GM03348 (cell line): ENCODE measurements around the gene NGB.
"Not testable (repeated sequence)": the region's sequence is repeated elsewhere in the genome, so short reads cannot be mapped to it uniquely, and the experiment has no call there.

Experiments
- DNase-seq: peaks from one replicate; pipeline ENCODE4 v3.0.0; 2012; ENCODE audit warnings: low spot score

Gene NGB

DNA sequence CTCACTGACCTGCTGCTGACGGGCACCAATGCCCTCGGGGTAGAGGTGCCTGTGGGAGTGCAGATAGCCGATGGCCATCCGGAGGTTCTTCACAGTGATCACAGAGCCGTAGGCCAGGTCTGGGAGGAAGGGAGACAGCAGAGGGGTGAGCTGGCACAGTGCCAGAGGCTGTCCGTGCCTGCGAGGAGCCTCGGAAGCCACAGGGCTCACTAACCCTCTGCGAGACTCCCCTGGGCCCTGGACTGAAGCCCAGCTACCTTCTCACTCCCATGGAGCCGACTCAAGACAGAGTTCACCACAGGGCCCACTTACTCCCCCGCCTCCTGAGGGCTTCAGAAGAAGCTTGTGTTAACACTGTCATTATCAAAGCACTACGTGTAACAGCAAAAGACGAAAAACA is 25.1 kb upstream of the NGB start:
- no peak for DNase-seq

DNA sequence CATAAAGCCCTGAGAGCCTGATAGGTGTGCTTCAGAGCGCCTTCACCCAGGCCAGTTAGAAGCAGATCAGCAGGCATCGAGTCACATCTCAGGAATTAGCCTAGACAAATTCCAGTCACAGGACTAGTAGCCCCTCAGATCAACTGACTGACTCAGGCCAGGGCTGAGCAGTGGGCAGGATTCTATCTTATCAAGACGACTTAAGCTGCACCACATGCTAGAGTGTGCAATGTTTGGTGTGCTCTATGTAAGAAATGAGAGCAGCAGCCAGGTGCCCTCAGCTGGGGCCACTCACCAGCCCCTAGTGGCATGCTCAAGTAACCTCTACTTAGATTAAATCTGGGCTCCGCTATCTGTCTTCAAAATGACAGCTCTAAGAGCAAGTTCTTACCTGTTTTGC is 19.7 kb upstream of the NGB start:
- DNase-seq, result no peak

DNA sequence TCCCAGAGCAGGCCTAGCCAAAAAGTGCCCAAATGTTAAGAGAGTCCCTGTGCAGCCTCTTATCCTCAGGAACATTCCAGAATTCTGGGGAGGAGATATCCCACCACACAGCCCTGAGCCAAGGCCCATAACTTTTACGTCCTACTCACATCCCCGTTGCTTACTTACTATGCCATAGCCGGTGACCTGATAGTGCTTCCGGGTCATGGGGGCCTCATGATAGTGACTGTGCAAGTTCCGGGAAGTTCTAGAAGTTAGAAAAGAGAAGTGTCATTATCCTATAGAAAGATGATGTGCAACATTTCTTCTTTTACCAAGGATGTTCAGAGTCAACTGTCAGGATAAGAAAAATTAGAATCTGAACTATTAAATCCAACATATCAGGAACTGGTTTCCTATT is 15.6 kb upstream of the NGB start:
- DNase-seq, result no peak

GRCh38 chr14:77284466-77284865 is 13.5 kb upstream of the NGB start:
- no peak for DNase-seq

- DNase-seq, result no peak
These were observed 13.1 kb upstream of the NGB start for GRCh38 chr14:77284066-77284465.

GRCh38 chr14:77281852-77282410 is 10.9 kb upstream of the NGB start:
- no peak for DNase-seq

GRCh38 chr14:77280921-77281320 is 9.9 kb upstream of the NGB start:
- not testable (repeated sequence) for DNase-seq

GRCh38 chr14:77279719-77280118 is 8.7 kb upstream of the NGB start:
- DNase-seq, result no peak

DNA sequence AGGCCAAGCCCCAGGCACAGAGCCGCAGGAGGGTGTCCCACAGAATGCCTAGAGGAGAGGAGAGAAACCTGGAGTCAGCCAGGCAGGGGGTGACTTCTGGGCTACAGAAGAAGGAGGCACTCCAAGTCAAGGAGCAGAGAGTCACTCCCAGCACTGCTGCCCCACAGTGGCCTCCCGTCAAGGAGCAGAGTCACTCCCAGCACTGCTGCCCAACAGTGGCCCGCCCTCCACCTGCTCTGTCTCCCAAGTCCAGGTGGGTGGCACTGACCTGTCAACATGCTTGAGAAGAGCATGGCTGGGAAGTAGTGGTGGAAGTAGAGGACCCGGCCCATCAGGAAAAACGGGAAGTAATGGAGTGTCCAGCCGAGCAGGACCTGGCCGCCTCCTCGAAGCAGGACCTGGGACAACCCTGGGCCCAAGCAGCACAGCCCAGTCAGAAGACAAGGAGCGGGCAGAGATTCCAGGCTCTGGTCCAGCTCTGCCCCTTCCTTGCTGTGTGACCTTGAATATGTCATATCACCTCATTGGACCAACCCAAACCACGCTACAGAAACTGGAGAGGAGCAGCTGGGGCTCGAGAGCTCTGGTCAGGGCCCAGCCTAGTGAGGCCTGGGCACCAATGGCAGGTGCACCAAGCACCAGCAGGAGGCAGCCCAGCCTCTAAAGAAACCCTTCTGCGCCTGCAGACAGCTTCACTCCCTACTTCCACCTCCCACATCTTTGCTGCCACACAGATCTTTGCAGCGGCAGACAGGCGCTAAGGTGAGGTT is 7.6 kb upstream of the NGB start:
- no peak for DNase-seq

- no peak for DNase-seq
These were observed 6.0 kb upstream of the NGB start for GRCh38 chr14:77276959-77277358.

DNA sequence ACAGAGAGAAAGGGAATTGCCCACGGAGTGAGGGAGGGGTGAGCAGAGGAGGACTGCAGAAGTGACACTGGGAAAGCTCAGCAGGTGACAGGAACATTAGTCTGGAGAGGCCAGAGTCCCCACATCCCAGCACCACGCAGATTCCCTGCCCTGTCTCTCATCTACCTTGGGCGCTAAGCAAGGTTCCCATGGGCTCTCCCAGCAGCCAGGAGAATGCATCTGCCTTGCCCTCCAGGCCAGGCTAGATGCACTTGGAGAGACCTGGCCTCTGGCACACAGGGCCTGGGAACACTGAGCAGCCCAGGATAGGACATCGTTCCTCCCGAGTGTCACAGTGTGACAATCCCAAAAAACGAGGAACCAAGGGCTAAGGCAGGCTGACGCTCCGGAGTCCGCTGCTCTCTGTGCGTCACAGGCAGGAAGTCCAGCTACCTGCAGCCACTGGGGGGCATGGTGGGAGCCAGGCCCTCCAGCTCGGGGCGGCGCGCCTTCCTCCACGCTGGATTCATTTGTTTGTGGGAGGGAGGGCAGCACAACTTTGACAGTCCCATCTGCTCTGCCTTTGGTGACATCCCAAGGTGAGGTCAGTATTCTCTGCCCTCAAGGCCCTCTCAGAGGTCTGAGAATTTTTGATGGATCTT is 5.4 kb upstream of the NGB start:
- DNase-seq, result no peak

GRCh38 chr14:77275601-77276017 is 4.6 kb upstream of the NGB start:
- no peak for DNase-seq

- DNase-seq, result no peak
These were observed 4.1 kb upstream of the NGB start for GRCh38 chr14:77275041-77275580.

GRCh38 chr14:77273796-77274195 is 2.8 kb upstream of the NGB start:
- no peak for DNase-seq

DNA sequence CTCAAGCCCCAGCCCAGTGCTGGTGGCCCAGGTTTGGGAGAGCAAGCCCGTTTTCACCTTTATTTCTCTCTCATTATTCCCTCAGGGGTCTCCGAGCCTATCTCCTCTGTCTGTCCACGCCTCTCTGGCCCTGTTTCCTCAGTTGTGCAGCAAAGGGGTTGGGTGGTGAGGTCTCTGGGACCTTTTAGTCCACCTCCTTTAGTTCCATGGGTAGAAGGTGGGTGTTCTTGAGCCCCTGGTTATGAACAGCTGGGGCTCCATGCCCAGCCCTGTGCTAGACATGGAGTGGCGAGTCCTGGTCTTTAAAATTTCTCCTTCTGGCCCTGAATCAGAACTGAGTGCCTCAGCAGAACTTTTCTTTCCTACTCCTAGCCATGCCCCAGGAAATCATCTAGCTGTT is 1.3 kb upstream of the NGB start:
- DNase-seq, result no peak

DNA sequence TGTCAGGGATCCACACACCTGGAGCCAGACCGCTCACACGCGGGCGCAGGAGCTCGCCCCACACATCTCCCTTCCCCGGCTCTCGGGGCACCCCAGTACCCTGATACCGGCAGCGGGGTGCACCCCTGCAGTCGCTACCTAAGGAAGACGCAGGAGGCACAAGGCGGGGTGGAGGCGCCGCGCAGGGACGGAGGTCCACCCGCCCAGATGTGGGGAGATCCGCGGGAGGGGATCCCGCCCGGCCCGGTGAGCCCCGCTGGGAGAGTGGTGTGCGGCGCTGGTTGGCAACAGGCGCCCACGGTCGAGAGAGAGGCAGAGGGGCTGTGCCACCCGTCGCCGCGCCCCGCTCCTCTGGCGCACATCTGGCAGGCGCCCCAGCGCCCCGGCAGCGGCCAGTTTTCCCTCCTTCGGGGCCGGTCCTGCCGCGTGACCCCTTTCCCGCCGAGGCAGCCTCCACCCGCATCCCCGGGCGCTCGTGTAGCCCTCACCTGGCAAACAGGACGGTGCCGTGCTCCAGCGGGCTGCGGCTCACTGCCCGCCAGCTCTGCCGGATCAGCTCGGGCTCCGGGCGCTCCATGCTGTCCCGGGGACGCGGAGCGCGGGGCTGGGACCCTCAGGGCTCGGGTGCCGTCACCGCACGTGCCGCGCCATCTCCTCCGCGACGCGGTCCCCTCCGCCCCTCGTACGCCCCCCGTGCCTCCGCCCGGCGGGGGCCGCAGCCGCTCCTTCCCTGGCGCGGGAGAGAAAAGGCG is 469 bp downstream of the NGB start:
- no peak for DNase-seq

- DNase-seq, result no peak
These were observed 1.9 kb downstream of the NGB start for GRCh38 chr14:77268989-77269600.

GRCh38 chr14:77267937-77268699 is 2.9 kb downstream of the NGB start:
- DNase-seq, result no peak

DNA sequence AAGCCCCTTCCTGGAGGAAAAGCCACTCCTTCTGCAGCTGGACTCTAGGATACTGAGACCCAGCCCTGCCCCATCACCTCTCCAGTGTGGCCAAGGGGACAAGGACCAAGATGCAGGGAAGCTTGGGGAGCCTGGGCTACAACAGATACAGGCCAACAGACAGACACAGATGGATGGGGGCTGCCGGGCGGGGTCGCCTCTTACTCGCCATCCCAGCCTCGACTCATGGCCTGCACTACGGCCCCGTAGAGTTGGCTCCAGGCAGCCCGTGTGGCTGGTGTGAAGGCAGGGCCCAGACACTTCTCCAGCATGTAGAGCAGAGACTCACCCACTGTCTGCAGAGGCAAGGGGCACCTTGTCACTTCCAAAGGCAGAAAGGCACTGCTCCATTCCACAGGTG is 4.7 kb downstream of the NGB start:
- no peak for DNase-seq

GRCh38 chr14:77265561-77266335 is 5.3 kb downstream of the NGB start:
- DNase-seq, result no peak

DNA sequence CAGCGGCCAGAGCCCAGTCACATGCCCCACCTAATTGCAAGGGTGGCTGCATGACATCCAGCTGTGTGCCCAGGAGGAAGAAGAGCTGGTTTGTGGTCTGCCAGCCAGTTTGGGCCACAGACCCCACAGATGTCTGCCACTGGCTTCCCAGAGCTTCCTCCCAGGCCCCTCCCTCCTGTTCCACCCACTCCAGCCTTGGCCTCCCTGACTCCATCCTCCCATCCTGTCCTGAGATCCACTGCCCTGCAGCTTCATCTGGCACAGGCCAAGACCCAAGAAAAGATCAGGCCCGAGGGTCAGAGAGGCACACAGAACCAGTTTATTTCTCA is 5.9 kb downstream of the NGB start:
- no peak for DNase-seq
